ENCODE data around the gene ARPC5.

ARPC5 gene

GRCh38 chr1:183675883-183676585, 40.5 kb upstream of the ARPC5 start:
- Histone ChIP-seq H3K4me3 (ENCODE audit: low read depth in 1 of 2, low read length in 1 of 2) (no peak overlapping the region), H3K27me3 (peaks cover 53% of the 10 kb centered on the region), H3K4me1 (ENCODE audit: control insufficient read depth in 1 of 2, insufficient read depth in 1 of 2, low read depth in 1 of 2, low read length in 1 of 2) (peaks cover 0 to under 1% of the 10 kb centered on the region in 2 experiments), H3K36me3 (no peaks in the 10 kb centered on the region), H3K9me3 (no peaks in the 10 kb centered on the region), H3K27ac (no peak overlapping the region)
- TF ChIP-seq CTCF (IDR thresholded peaks at IDR 0.05) = no peak

- Histone ChIP-seq H3K4me3 (ENCODE audit: low read depth in 1 of 2, low read length in 1 of 2) (no peak overlapping the region), H3K9me3 (no peaks in the 10 kb centered on the region), H3K4me1 (ENCODE audit: control insufficient read depth in 1 of 2, insufficient read depth in 1 of 2, low read depth in 1 of 2, low read length in 1 of 2) (peaks cover 0 to 5% of the 10 kb centered on the region in 2 experiments), H3K27ac (no peak overlapping the region), H3K36me3 (no peaks in the 10 kb centered on the region), H3K27me3 (peaks cover 53% of the 10 kb centered on the region)
- no peak for TF ChIP-seq CTCF (IDR thresholded peaks at IDR 0.05)
These were observed 39.8 kb upstream of the ARPC5 start for GRCh38 chr1:183675381-183675780.

- Histone ChIP-seq H3K9me3 (no peaks in the 10 kb centered on the region), H3K27ac (no peak overlapping the region), H3K27me3 (peaks cover 53% of the 10 kb centered on the region), H3K4me3 (ENCODE audit: low read depth in 1 of 2, low read length in 1 of 2) (no peak overlapping the region), H3K4me1 (ENCODE audit: control insufficient read depth in 1 of 2, insufficient read depth in 1 of 2, low read depth in 1 of 2, low read length in 1 of 2) (peaks cover under 1 to 7% of the 10 kb centered on the region in 2 experiments), H3K36me3 (no peaks in the 10 kb centered on the region)
- no peak for TF ChIP-seq CTCF (IDR thresholded peaks at IDR 0.05)
These were observed 39.3 kb upstream of the ARPC5 start for GRCh38 chr1:183674886-183675285.

GRCh38 chr1:183674339-183674738, 38.8 kb upstream of the ARPC5 start:
- no peak for TF ChIP-seq CTCF (IDR thresholded peaks at IDR 0.05)
- Histone ChIP-seq H3K27me3 (peaks cover 53% of the 10 kb centered on the region), H3K36me3 (no peaks in the 10 kb centered on the region), H3K4me3 (ENCODE audit: low read depth in 1 of 2, low read length in 1 of 2) (no peak overlapping the region), H3K4me1 (ENCODE audit: control insufficient read depth in 1 of 2, insufficient read depth in 1 of 2, low read depth in 1 of 2, low read length in 1 of 2) (peaks cover 6 to 12% of the 10 kb centered on the region in 2 experiments), H3K9me3 (no peaks in the 10 kb centered on the region), H3K27ac (no peak overlapping the region)

- peaks cover 51% of the 10 kb centered on the region for H3K27me3 ChIP-seq
- no peak overlapping the region for H3K4me3 ChIP-seq (ENCODE audit: low read depth in 1 of 2, low read length in 1 of 2)
- no peaks in the 10 kb centered on the region for H3K36me3 ChIP-seq
- H3K4me1 ChIP-seq (ENCODE audit: control insufficient read depth in 1 of 2, insufficient read depth in 1 of 2, low read depth in 1 of 2, low read length in 1 of 2) = peaks cover 9 to 15% of the 10 kb centered on the region in 2 experiments
- no peak for TF ChIP-seq CTCF (IDR thresholded peaks at IDR 0.05)
- no peaks in the 10 kb centered on the region for H3K9me3 ChIP-seq
- no peak overlapping the region for H3K27ac ChIP-seq
These were observed 38.2 kb upstream of the ARPC5 start for GRCh38 chr1:183673605-183674323.
